GM18861 (cell line): ENCODE results near the gene TRABD2B.

Source experiments
- ATAC-seq: cut with Tn5 transposase; IDR thresholded peaks from one replicate; pipeline ENCODE4 v1.9.1; 2021; ENCODE audit not compliant: unreplicated experiment

The TRABD2B gene

GRCh38 chr1:47783638-47784496 is 213.3 kb downstream of the TRABD2B start:
- ATAC-seq: no peak

- no peak for ATAC-seq
These were observed 214.6 kb downstream of the TRABD2B start for GRCh38 chr1:47782414-47783166.

- no peak for ATAC-seq
These were observed 215.8 kb downstream of the TRABD2B start for GRCh38 chr1:47781171-47781959.

DNA sequence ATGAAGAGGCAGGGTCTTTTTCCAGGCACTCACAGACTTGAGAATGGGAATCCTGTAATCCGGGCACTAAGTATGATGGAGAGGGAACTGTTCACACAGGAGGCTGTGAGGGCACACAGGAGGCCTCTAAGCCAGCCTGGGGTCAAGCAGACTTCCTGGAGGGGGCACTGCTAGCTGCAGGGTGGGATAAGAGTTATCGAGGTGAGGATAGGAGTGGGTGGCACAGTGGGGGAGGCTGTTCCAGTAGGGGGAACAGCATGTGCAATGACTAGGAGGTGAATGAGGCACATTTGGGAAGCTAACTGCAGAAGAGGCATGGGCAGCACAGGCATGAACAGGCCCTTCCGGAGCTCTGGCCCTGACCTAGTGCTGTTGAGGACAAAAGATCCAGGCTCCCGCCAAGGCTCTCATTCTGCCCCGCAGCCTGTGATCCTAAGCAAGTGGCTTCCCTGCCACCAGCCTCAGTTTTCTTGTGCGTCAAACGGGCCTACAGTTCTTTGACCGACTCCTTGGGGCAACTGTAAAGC is 216.7 kb downstream of the TRABD2B start:
- no peak for ATAC-seq

GRCh38 chr1:47779613-47780012 is 217.6 kb downstream of the TRABD2B start:
- no peak for ATAC-seq

- ATAC-seq: no peak
These were observed 218.9 kb downstream of the TRABD2B start for GRCh38 chr1:47778280-47778679.

DNA sequence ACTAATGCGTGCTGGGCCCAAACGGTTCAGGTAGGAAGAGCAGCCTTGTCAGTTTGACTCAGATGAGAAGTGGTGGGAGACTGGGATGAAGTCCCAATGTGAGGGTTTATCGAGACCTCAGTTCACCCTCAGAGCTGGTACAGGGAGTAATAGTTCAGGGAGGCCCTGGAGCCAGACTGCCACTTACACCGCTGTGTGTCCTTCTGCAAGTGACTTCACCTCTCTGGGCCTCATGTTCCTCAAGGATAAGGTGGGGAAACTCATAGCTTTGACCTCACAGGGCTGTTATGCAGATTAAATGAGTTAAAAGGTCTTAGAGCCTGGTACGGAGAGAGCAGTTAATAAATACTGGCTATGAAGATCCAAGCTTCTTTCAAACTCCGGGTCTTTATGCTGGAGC is 219.9 kb downstream of the TRABD2B start:
- ATAC-seq: no peak

DNA sequence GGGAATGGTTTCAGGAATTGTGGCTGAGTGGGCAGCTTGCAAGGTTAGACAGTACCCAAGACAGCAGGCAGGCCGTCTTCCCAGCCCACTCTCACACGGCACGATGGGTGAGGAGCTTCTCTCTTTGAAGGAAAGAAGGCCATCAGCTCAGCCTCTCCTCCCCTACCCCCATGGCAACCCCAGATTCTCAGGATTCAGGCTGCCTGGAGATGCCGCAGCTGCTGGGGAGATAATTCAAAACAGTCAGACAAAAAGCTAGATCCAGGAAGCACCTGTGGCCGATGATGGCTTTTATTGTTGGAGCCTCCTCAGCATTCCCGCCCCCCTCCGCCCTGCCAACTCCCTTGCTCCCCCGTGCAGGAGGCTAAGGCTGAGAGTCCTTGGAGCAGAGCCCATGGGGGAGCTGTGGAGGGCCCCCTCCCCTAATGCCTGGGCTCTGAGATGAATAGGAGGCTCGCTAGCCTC is 220.5 kb downstream of the TRABD2B start:
- no peak for ATAC-seq

DNA sequence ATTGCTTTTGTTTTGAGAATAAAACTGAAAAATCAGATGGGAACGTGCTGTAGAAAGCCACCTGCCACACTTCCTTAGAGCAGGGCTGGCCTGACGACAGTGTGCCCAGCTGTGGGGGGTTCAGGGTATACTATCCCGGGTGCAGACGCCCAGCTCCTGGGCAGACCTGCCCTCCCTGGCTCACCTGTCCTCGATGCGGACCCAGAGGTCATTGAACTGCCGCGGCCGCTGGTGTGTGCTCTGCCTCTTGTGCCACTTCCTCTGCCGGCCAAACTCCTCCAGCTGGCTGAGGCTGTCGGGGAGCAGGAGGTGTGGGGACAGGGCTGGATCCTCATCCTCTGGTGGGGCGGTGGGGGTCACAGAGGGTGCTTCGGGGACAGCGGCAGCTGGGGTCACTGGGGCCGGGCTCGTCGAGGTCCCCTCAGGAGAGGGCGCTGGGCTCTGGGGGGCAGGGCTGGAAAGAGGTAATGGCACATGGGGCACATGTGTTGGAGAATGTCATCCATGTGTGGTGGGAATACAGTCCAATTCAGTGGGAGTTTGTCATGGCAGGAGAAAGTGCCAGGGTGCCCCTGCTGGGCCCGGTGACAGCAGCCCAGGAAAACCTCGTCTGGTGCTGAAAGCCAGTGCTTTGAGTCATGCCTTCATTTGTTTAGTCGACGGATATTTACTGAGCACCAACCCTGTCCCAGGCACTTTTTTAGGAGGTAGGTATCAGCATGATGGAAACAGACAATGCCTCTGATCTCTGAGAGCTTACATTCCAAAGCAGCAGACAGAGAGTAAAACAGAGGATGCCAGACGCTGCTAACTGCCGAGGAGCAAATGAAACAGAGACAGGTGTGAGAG is 222.0 kb downstream of the TRABD2B start:
- no peak for ATAC-seq

- no peak for ATAC-seq
These were observed 224.1 kb downstream of the TRABD2B start for GRCh38 chr1:47772960-47773682.

GRCh38 chr1:47772281-47772680 is 224.9 kb downstream of the TRABD2B start:
- no peak for ATAC-seq

DNA sequence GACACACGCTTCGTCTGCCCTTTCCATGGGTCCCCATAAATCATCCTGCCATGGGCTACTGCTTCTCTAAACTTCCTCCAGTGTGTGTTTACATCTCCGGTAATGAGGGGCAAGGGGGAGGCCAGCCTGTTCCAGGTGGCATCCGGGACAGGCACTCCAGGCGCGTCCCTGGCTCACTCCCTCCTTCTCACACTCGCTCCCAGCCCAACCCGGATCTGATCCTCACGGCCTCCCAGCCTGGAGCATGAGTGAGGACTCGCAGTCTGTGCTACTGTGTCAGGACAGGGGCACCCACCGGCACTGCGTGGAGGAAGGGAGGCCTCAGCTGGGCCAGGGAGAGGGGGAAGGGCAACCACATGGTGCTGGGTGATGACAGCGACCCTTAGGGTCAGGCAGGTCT is 225.4 kb downstream of the TRABD2B start:
- ATAC-seq: no peak

- no peak for ATAC-seq
These were observed 227.2 kb downstream of the TRABD2B start for GRCh38 chr1:47769983-47770382.

GRCh38 chr1:47769295-47769694 is 227.9 kb downstream of the TRABD2B start:
- no peak for ATAC-seq

DNA sequence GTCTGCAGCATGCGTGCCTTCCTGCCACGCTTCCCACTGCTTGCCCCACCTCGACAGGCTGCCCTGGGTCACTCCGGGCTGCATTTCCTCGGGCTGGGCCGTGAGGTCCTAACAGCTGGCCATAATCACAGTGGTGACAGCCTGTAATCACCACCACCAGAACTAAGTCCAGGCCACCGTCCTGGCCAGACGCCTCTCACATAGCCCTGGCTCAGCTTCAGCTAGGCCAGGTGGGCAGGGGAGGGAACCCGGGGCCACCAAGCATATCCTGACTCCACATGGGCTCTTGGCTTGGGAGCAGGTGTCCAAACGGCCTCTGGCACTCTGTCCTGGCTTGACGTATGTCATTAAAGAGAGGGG is 229.5 kb downstream of the TRABD2B start:
- ATAC-seq: no peak

- no peak for ATAC-seq
These were observed 230.1 kb downstream of the TRABD2B start for GRCh38 chr1:47766832-47767740.

- ATAC-seq: no peak
These were observed 231.3 kb downstream of the TRABD2B start for GRCh38 chr1:47765742-47766485.

GRCh38 chr1:47765236-47765635 is 231.9 kb downstream of the TRABD2B start:
- ATAC-seq: no peak
